Parathyroid adenoma (tissue), 2 donors: ENCODE data around the gene CYTL1.
A peak's percentile ranks its signal among the peaks of the same experiment; 100 is the strongest.

ENCODE experiments used
- H2AFZ ChIP-seq: fragments of 300-600 bp; sonication (generic); one replicate; pipeline ENCODE4 v1.7.0; 2017; ENCODE audit warnings: antibody characterized with exemption, mild to moderate bottlenecking
- H3K27ac ChIP-seq: fragments of 300-600 bp; sonication (generic); one replicate; pipeline ENCODE4 v1.7.0; 2017
- H3K27me3 ChIP-seq: fragments of 300-600 bp; sonication (generic); one replicate; pipeline ENCODE4 v1.7.0; 2017; ENCODE audit warnings: low read length; ENCODE audit not compliant: control insufficient read depth, insufficient read depth
- H3K36me3 ChIP-seq: fragments of 300-600 bp; sonication (generic); one replicate; pipeline ENCODE4 v1.7.0; 2017; ENCODE audit warnings: low read length; ENCODE audit not compliant: control insufficient read depth, insufficient read depth
- H3K4me1 ChIP-seq: fragments of 300-600 bp; sonication (generic); one replicate; pipeline ENCODE4 v1.7.0; 2017; ENCODE audit warnings: control low read depth
- H3K4me2 ChIP-seq: fragments of 300-600 bp; sonication (generic); one replicate; pipeline ENCODE4 v1.7.0; 2017; ENCODE audit warnings: low read length
- H3K4me3 ChIP-seq: fragments of 300-600 bp; sonication (generic); one replicate; pipeline ENCODE4 v1.7.0; 2017; ENCODE audit warnings: low read depth, low read length
- H3K79me2 ChIP-seq: fragments of 300-600 bp; sonication (generic); one replicate; pipeline ENCODE4 v1.7.0; 2017; ENCODE audit warnings: control low read depth
- H3K9ac ChIP-seq: fragments of 300-600 bp; sonication (generic); one replicate; pipeline ENCODE4 v1.7.0; 2017; ENCODE audit warnings: mild to moderate bottlenecking
- H3K9me3 ChIP-seq: fragments of 300-600 bp; sonication (generic); one replicate; pipeline ENCODE4 v1.7.0; 2017; ENCODE audit warnings: low read length; ENCODE audit not compliant: control insufficient read depth
- CTCF ChIP-seq: fragments of 300-600 bp; sonication (generic); IDR thresholded peaks from one replicate; pipeline ENCODE4 v1.7.0; 2017; ENCODE audit warnings: antibody characterized with exemption, mild to moderate bottlenecking
- donor health status: primary hyperparathyroidism.

The CYTL1 gene

GRCh38 chr4:5050520-5051277, 31.4 kb upstream of the CYTL1 start:
- Histone ChIP-seq H2AFZ (peak overlapping the region; percentile 62), H3K79me2 (no peaks in the 10 kb centered on the region), H3K27ac (no peak overlapping the region), H3K9me3 (no peaks in the 10 kb centered on the region), H3K27me3 (no peaks in the 10 kb centered on the region), H3K4me2 (peak overlapping the region; percentile 61), H3K36me3 (no peaks in the 10 kb centered on the region), H3K9ac (no peak overlapping the region), H3K4me3 (peak overlapping the region; percentile 32), H3K4me1 (no peaks in the 10 kb centered on the region)
- TF ChIP-seq CTCF, result peak; percentile 36

- no peak overlapping the region for H3K4me3 ChIP-seq
- no peaks in the 10 kb centered on the region for H3K27me3 ChIP-seq
- no peaks in the 10 kb centered on the region for H3K79me2 ChIP-seq
- H3K27ac ChIP-seq, result no peak overlapping the region
- no peaks in the 10 kb centered on the region for H3K4me1 ChIP-seq
- H3K4me2 ChIP-seq, result no peak overlapping the region
- H3K36me3 ChIP-seq, result no peaks in the 10 kb centered on the region
- no peaks in the 10 kb centered on the region for H3K9me3 ChIP-seq
- H2AFZ ChIP-seq, result no peak overlapping the region
- H3K9ac ChIP-seq, result no peak overlapping the region
- no peak for TF ChIP-seq CTCF
These were observed 29.5 kb upstream of the CYTL1 start for GRCh38 chr4:5048721-5049120.

DNA sequence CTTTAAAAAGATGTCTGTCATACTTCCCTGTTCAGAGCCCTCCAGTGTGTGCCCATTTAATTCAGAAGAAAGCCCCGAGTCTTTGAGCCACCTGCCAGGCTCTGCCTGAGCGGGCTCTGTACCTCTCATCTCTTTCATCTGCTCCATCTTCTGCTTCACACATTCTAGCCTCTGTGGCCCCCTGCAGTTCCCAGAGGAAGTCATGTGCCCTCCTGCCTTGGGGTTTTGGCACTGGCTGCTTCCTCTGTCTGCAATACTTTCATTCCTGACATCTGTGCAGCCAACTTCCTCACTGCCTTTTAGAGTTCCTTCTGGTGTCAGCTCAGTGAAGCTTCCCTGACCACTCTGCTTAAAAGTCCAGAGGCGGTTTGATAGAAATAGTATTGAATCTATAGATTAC, 25.8 kb upstream of the CYTL1 start:
- Histone ChIP-seq H3K9ac (no peak overlapping the region), H3K4me2 (no peak overlapping the region), H3K79me2 (no peaks in the 10 kb centered on the region), H2AFZ (no peak overlapping the region), H3K27me3 (no peaks in the 10 kb centered on the region), H3K4me3 (no peak overlapping the region), H3K4me1 (no peaks in the 10 kb centered on the region), H3K9me3 (no peaks in the 10 kb centered on the region), H3K36me3 (no peaks in the 10 kb centered on the region), H3K27ac (no peak overlapping the region)
- no peak for TF ChIP-seq CTCF

- TF ChIP-seq CTCF, result no peak
- Histone ChIP-seq H3K4me1 (no peaks in the 10 kb centered on the region), H3K9ac (no peak overlapping the region), H3K4me3 (no peak overlapping the region), H3K4me2 (no peak overlapping the region), H3K79me2 (no peaks in the 10 kb centered on the region), H3K36me3 (no peaks in the 10 kb centered on the region), H3K27ac (no peak overlapping the region), H3K9me3 (no peaks in the 10 kb centered on the region), H2AFZ (no peak overlapping the region), H3K27me3 (no peaks in the 10 kb centered on the region)
These were observed 25.1 kb upstream of the CYTL1 start for GRCh38 chr4:5044341-5044740.

DNA sequence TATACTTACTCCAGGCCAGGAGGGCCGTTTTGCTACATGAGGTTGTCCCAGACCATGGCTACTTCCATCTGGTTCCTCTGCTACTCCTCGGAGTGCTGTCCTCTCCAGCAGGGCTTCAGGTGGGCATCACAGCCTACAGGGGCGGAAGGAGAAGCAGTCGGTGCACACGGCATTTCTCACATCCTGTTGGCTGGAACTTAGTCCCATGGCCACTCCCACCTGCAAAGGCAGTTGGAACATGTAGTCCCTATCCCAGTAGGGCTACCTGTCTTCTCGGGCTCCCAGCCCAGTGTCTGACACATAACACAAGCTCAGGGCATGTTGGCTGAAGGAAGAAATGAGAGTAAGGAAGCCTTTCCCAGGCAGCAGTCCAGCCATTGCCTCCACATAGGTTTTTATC, 24.3 kb upstream of the CYTL1 start:
- Histone ChIP-seq H3K27ac (no peak overlapping the region), H3K36me3 (no peaks in the 10 kb centered on the region), H3K9ac (no peak overlapping the region), H3K4me3 (no peak overlapping the region), H3K27me3 (no peaks in the 10 kb centered on the region), H3K79me2 (no peaks in the 10 kb centered on the region), H3K4me1 (no peaks in the 10 kb centered on the region), H3K4me2 (no peak overlapping the region), H3K9me3 (no peaks in the 10 kb centered on the region), H2AFZ (no peak overlapping the region)
- no peak for TF ChIP-seq CTCF
